DMS79 treated with DMSO at 0.1 percent for 48 hours (cell line): ENCODE results near the gene WASF3.
"Not testable (repeated sequence)": the region's sequence is repeated elsewhere in the genome, so short reads cannot be mapped to it uniquely, and the experiment has no call there.

Experiments
- DNase-seq: peaks from one replicate; lab custom pipeline; 2025; lab: John Stamatoyannopoulos, UW

Gene WASF3

DNA sequence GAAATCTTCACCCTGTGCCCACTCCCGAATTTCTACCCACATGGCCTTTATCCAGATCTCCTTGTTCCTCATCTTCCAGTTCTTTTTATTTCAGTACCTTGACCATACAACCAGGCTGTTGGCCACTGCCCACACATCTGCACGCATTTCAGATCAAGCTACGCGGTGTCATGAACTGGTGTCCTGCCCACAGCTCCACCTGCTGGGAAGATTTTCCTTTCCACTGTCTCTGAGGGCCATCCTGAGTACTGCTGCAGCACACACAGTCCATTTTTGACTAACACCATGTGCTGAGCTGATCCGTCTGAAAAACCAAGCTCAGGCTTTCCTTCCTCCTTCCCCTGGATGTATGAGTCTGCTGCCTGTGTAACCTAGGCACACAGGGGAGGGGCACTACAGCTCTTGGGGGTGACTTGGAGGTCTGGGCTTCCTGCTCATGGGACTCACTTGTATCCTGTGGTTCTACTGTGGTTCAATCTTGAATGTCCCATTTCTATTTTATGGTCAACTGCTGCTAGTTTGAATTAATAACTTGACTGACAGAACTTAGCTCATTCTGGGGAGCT, 71.9 kb downstream of the WASF3 start:
- DNase-seq, result no peak

DNA sequence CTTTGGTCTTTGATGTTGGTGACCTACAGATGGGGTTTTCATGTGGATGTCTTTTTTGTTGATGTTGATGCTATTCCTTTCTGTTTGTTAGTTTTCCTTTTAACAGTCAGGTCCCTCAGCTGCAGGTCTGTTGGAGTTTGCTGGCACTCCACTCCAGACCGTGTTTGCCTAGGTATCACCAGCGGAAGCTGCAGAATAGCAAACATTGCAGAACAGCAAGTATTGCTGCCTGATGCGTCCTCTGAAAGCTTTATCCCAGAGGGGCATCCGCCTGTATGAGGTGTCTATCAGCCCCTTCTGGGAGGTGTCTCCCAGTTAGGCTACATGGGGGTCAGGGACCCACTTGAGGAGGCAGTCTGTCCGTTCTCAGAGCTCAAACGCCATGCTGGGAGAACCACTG, 78.2 kb downstream of the WASF3 start:
- not testable (repeated sequence) for DNase-seq

DNA sequence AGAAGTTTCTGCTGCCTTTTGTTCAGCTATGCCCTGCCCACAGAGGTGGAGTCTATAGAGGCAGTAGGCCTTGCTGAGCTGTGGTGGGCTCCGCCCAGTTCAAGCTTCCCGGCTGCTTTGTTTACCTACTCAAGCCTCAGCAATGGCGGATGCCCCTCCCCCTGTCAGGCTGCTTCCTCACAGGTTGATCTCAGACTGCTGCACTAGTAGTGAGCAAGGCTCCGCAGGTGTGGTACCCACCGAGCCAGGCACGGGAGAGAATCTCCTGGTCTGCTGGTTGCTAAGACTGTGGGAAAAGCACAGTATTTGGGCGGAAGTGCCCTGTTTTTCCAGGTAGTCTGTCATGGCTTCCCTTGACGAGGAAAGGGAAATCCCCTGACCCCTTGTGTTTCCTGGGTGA, 78.6 kb downstream of the WASF3 start:
- not testable (repeated sequence) for DNase-seq

GRCh38 chr13:26646603-26647002, 89.1 kb downstream of the WASF3 start:
- no peak for DNase-seq

DNA sequence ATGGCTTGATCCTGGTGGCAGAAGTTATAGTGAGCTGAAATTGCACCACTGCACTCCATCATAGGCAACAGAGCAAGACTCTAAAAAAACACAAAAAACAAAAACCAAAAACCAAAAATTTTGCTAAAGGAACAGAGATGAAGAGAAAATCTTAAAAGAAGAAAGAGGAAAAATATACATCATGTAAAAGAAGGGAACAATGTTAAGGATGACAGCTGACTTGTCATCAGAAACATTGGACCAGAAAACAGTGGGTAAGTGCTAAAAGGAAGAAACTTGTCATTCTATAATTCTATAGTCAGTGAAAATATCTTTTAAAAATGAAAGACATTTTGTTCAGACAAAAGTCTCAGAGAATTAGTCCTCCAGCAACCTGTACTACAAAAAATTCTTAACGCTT, 93.8 kb downstream of the WASF3 start:
- DNase-seq, result no peak

- no peak for DNase-seq
Observed at GRCh38 chr13:26653310-26653709, 95.8 kb downstream of the WASF3 start.

DNA sequence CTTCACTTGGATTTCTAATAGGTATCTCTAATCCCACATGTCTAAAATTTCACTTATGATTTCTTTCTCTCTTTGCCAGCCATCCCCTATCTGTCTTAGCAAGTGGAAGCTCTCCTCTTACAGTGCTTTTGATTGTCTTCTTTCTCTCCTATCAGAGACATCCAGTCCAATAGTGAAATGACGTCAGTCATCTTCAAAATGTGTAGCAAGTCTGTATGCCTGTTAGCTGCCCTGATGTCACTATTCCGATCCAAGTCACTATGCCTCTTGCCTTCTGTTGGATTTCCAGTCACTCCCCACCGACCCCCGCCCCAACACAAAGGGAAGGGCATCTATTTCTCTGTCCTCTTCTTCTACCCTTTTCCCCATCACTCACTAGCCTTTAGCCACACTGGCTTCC, 96.4 kb downstream of the WASF3 start:
- no peak for DNase-seq

DNA sequence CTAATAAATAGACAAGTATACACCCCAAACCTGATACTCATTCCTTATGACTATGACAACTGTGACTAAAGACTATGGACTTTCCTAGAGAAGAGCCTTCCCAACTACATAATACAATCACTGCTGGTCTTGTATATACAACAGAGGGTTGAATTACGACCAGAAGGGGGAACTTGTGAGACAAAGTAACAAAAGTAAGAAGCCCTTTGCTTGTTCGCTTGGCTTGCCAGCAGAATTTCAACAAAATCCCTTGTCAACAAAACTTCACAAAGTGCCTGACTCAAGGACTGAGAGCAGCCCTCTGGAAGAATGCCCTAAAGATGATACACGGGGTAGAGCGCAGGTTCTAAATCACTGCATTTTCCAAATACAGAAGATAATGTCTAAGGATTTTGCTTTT, 99.4 kb downstream of the WASF3 start:
- no peak for DNase-seq

DNA sequence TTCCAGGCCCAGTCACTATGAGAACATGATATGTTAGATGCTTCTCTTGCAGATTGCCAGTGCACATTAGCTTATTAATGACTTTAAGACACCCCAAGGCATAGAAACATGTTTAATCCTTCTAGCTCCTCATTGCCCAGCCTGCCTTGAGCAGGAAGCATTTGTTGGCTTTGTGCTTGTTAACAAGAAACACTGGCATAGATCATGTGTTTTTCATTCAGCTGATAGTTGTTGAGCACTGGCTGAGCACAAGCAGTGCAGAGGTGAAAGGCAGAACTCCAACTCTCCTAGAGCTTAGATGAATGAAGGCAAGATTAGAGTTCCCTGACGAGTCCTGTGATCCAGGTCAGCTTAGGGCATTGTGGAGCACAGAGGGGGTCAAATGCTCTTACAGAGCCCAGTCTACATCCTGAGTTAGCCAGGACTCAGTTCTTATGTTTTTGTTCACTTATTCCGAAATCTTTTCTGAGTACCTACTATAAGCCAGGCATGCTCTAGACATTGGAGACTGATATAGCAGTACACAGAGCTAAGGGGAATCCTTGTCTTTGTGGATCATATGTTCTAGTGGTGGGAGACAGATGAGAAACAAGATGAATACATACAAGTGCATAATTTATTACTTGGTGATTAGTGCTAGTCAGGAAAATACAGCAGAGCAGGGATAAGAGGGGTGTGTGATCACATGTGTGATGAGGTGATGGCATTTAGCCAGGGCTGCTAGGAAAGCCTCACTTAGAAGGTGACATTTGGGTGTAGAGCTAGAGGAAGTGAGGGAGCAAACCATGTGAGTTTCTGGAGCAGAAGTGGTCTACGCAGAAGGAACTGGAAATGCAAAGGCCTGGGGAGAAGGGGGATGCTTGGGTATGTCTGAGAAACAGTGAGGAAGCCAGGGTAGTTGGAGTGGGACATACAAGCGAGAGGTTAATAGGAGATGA, 101.2 kb downstream of the WASF3 start:
- DNase-seq, result no peak

DNA sequence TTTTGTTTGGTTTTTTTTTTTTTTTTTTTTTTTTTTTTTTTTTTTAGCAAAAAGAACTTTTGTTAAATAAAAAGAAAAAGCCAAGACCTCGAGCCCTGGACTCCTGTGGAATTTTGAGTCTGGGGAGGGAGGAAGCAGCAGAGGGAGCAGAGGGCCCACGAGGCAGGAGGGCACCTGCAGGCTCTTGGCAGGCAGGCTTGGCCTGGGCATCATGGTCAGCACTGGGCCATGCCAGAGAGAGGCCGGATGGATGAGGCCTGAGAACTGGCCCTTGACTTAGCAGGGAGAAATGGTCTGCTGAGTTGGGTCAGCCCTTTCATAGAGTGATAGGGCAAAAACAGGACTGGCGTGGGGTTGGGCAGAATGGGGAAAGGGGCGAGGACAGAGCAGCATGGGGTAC, 102.7 kb downstream of the WASF3 start:
- DNase-seq, result no peak

DNA sequence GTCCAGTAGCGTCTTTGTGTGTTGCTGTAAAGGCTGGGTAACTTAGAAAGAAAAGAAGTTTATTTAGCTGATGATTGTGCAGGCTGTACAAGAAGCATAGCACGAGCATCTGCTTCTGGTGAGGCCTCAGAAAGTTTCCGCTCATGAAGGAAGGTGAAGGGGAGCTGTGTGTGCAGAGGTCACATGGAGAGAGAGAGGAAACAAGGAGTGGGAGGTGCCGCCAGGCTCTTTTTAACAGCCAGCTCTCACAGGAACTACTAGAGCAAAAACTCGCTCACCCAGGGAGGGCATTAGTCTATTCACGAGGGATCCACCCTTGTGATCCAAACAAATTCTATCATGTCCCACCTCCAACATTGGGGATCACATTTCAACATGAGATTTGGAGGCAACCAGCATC, 103.3 kb downstream of the WASF3 start:
- no peak for DNase-seq

DNA sequence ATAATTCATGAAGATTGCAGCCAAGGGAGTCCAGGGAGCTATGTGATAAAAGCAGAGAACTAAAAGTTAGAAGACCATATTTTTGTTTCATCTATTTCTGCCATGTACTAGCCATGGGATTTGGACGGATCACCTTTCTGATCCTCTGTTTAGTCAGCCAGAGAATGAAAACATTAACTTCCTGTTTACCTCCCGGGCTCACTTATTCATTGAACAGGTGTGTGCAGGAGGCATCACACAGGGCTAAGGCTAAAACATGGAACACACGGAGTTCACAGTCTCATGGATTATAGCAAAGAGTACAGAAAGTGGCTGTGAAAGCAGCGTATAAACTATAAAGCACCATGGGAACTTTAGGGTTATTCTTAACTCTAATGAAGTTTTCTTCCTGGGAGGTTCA, 106.3 kb downstream of the WASF3 start:
- no peak for DNase-seq

DNA sequence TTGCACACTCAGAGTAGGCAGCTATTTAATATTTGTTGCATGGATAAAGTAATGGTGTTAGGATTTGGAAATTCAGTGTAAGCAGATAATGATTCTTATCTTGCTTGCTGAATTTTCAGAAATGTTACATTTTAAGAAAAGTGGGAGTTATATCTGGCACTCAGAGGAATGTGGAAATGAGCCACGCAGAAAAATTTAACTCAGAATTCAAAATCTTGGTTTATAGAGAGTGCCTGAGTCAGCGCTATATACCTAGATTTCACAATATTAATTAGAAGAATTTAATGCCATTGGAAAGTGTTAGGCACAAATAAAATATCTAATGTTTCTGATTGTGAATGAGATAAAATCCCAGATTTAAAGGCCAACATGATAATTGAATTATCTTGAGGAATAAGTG, 106.8 kb downstream of the WASF3 start:
- DNase-seq, result no peak

DNA sequence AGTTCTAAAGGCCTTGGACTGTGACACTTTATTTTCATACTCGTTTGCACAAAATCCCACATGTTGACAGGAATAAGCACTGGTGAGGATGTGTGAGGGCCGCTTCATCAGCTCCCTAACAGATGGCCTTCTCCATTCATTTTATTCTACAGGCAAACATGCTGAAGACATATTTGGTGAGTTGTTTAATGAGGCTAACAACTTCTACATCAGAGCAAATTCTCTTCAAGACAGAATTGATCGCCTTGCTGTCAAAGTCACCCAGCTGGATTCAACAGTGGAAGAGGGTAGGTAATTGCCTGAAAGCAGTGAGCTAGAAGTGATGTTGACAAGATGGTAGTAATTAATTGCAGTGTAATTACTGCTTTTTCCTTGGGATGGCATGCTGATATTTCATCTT, 107.4 kb downstream of the WASF3 start:
- no peak for DNase-seq

DNA sequence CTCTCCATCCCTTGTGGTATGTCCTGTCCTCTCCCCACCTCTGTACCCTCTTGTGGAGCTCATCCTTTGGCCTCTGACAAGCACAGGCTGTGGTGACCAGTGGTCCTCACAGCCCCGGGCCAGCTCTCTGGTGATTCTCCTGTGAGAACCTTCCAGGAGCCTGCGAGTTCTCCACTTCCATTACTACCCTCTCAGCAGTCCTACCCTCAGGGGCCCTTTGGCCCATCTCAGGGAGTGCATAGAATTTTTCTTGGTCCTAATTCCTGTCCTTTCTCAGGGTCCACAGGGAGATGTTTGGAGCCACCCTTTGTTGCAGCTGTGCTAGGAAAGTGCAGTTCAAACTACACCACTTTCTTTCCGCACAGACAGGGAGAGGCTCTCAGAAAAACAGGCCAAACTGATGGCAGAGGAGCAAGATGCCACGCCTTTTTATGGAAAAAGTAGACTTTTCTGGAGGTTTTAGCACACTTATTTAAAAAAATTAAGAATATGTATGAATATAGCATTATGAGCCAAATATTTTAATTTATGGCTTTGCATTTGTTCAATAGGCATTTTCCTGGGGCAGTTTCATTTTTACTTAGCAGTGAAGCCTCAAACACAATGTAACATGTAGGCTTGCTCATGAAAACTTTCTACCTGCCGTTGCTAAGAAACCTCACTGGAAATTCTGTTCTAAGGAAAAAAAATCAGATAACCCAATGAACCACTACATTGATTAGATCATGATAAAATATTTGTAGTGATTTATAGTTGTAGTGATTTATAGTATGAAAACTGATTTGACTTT, 111.1 kb downstream of the WASF3 start:
- DNase-seq, result no peak

DNA sequence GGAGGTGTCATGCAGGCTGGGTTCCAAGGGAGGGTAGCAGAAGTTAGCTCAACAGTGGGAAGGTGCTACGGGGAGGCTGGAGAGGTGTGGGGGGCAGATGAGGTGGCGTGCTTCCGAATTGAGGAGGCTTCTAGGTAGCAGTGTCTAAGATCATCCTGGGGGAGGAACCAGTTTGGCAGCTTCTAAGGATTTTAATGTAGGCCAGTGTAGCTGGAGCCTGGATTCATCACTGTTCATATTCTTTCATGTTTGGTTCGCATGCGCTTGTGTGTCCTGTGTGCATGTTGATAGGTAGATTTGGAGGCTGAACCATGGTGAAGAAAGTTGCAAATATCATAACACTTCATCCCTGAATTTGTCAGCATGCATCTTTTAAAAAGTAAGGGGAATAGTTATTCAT, 116.4 kb downstream of the WASF3 start:
- no peak for DNase-seq

DNA sequence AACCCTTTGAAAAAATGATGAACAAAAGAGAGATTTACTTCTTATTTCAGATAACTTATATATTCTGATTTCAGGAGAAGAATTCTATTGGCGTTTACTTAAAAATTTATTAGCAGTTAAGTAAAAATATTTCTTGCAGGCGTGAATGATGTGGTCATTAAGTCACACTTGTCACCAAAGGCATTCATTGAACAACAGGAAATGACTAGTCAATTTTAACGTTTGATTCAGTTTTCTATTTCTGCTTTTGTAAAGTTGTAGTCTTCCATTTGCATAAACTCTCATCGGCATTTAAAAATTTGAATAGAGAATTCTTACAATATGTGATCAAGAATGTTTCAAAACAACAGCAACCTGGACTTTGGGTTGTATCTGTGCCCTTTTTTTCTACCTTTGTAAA, 119.7 kb downstream of the WASF3 start:
- no peak for DNase-seq

GRCh38 chr13:26678330-26678729, 120.8 kb downstream of the WASF3 start:
- DNase-seq, result no peak

- no peak for DNase-seq
Observed at GRCh38 chr13:26678796-26679195, 121.3 kb downstream of the WASF3 start.

GRCh38 chr13:26679411-26680122, 122.1 kb downstream of the WASF3 start:
- DNase-seq, result no peak

- no peak for DNase-seq
Observed at GRCh38 chr13:26680123-26680450, 122.6 kb downstream of the WASF3 start.

DNA sequence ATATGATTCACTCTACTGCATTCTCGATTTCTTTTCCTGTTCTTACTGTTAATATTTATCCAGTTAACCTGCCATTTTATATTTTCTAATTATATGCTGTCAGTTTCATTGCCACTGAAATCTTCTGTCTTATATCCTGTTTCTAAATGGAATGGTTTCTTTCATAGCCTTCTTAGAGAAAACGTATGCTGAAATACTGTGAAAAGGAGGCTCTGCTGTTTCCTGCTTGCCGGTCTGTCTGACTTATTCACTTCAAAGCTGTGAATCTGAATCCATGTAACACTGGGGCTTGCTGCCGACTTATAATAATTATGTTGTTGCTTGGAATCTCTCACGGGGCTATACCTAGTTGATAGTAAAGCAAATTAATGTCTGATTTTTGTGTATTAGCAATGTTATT, 123.1 kb downstream of the WASF3 start:
- no peak for DNase-seq
